Breast epithelium (tissue), 3 donors: ENCODE results near the gene KRCC1.

Experiments used
- CTCF ChIP-seq, 3 donors: fragments of 450-650 bp; IDR thresholded peaks; one replicate each; pipeline ENCODE4 v1.5.1; 2016 to 2017; ENCODE audit warnings: antibody characterized with exemption in 3 of 3, mild to moderate bottlenecking in 3 of 3, moderate library complexity in 3 of 3
- POLR2A ChIP-seq: fragments of 450-650 bp; IDR thresholded peaks from one replicate; pipeline ENCODE4 v1.6.1; 2016; ENCODE audit warnings: antibody characterized with exemption, mild to moderate bottlenecking, moderate library complexity
- POLR2AphosphoS5 ChIP-seq, 3 donors: sonication (generic); formaldehyde crosslinking; IDR thresholded peaks; one replicate each; pipeline ENCODE4 v1.6.1; 2017; ENCODE audit warnings: antibody characterized with exemption in 3 of 3

- TF ChIP-seq CTCF (IDR thresholded peaks at IDR 0.05) (no peak), POLR2A (no peak), POLR2AphosphoS5 (IDR thresholded peaks at IDR 0.05) (no peak)
These were observed 11.0 kb upstream of the KRCC1 start for GRCh38 chr2:88066543-88066942.
